ENCODE results near the gene PTPRE. TPM values are rescaled to one million over a fixed set of nuclear protein-coding genes. Genes with fewer than 3 reads are reported as not detected.

PTPRE gene
- polyA plus RNA-seq, 1 donor (not counting 4 experiments of a cell fraction or from before 2014, with no cell fraction given) = 15.1 TPM

GRCh38 chr10:128046953-128047290 is 140.0 kb downstream of the PTPRE start:
- peaks cover 6 to 20% of the 10 kb centered on the region in 2 experiments for H3K36me3 ChIP-seq (ENCODE audit: control insufficient read depth in 2 of 2, extremely low read depth in 1 of 2, insufficient read depth in 2 of 2, low read length in 2 of 2)
- peak overlapping the region in 2 of 3 experiments; percentile 62 to 94 for H3K4me3 ChIP-seq (ENCODE audit: control insufficient read depth in 2 of 3, extremely low read depth in 1 of 3, insufficient read depth in 2 of 3, low read depth in 1 of 3, low read length in 3 of 3)
- peak overlapping the region; percentile 97 for H3K27ac ChIP-seq (ENCODE audit: control insufficient read depth, insufficient read depth, low read length)

DNA sequence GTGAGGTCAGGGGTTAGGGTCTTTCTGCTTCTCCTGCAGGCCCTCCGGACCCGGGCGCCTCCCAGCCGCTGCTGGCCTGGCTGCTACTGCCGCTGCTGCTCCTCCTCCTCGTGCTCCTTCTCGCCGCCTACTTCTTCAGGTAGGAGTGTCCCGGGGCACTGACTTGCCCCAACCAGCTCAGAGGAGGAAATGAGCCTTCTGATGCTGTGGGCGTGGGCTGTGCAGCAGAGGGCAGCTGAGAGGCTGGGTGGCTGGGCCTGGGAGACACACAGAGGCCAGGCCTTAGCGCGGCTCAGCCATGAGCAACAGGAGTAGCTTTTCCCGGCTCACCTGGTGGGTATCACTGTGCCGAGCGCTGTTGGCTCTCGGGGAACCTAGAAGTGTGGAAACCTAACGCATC is 140.4 kb downstream of the PTPRE start:
- Histone ChIP-seq H2AFZ (ENCODE audit: control insufficient read depth, low read length) (peak overlapping the region; percentile 58), H3K9me3 (ENCODE audit: control insufficient read depth, low read depth, low read length) (no peaks in the 10 kb centered on the region), H3K9me1 (ENCODE audit: control insufficient read depth, extremely low read depth, insufficient read depth, low read length) (peaks cover 2% of the 10 kb centered on the region), H3K4me1 (ENCODE audit: control insufficient read depth, extremely low read depth, insufficient read depth, low read length) (peaks cover 31% of the 10 kb centered on the region), H3K36me3 (ENCODE audit: control insufficient read depth in 2 of 2, extremely low read depth in 1 of 2, insufficient read depth in 2 of 2, low read length in 2 of 2) (peaks cover 9 to 24% of the 10 kb centered on the region in 2 experiments), H3K4me2 (ENCODE audit: control insufficient read depth, extremely low read depth, insufficient read depth, low read depth, low read length) (peak overlapping the region; percentile 96), H3K27ac (ENCODE audit: control insufficient read depth, insufficient read depth, low read length) (peak overlapping the region; percentile 97), H3K9ac (ENCODE audit: control insufficient read depth, extremely low read depth, insufficient read depth, low read length) (peak overlapping the region; percentile 95), H3K79me2 (ENCODE audit: control insufficient read depth, insufficient read depth, low read length) (peaks cover 34% of the 10 kb centered on the region), H3K4me3 (ENCODE audit: control insufficient read depth in 2 of 3, extremely low read depth in 1 of 3, insufficient read depth in 2 of 3, low read depth in 1 of 3, low read length in 3 of 3) (peak overlapping the region; percentile 62 to 96 (median 94)), H4K20me1 (ENCODE audit: control insufficient read depth, extremely low read depth, insufficient read depth, low read length) (no peaks in the 10 kb centered on the region), H3K27me3 (ENCODE audit: control insufficient read depth, extremely low read depth, insufficient read depth, low read length) (no peaks in the 10 kb centered on the region)
- peak; percentile 82 for FAIRE-seq
- peak; percentile 87 for DNase-seq (ENCODE audit: low read depth, low spot score)
- dilution Hi-C loops (cut with MboI; ENCODE audit: extremely low pct_ligation_motif_present, low sequenced_read_pairs) = no loop called here
- TF ChIP-seq EZH2 (IDR thresholded peaks at IDR 0.05; ENCODE audit: low read length) (no peak), CTCF (optimal IDR thresholded peaks at IDR 0.05 in 1 of 3, IDR thresholded peaks at IDR 0.05 in 1 of 3, conservative IDR thresholded peaks at IDR 0.05 in 1 of 3; ENCODE audit: extremely low read depth in 1 of 3, insufficient read depth in 2 of 3, low read length in 3 of 3) (peak in 1 of 3 experiments; percentile 25)

More at GRCh38 chr10:128046953-128047290, 140.0 kb downstream of the PTPRE start:
- dilution Hi-C loops (cut with MboI; ENCODE audit: extremely low pct_ligation_motif_present, low sequenced_read_pairs) = no loop called here
- Histone ChIP-seq H3K79me2 (ENCODE audit: control insufficient read depth, insufficient read depth, low read length) (peaks cover 29% of the 10 kb centered on the region), H3K4me2 (ENCODE audit: control insufficient read depth, extremely low read depth, insufficient read depth, low read depth, low read length) (peak overlapping the region; percentile 96), H3K4me1 (ENCODE audit: control insufficient read depth, extremely low read depth, insufficient read depth, low read length) (peaks cover 31% of the 10 kb centered on the region), H4K20me1 (ENCODE audit: control insufficient read depth, extremely low read depth, insufficient read depth, low read length) (no peaks in the 10 kb centered on the region), H3K9me3 (ENCODE audit: control insufficient read depth, low read depth, low read length) (no peaks in the 10 kb centered on the region), H3K9me1 (ENCODE audit: control insufficient read depth, extremely low read depth, insufficient read depth, low read length) (no peaks in the 10 kb centered on the region), H3K27me3 (ENCODE audit: control insufficient read depth, extremely low read depth, insufficient read depth, low read length) (no peaks in the 10 kb centered on the region), H2AFZ (ENCODE audit: control insufficient read depth, low read length) (peak overlapping the region; percentile 51), H3K9ac (ENCODE audit: control insufficient read depth, extremely low read depth, insufficient read depth, low read length) (peak overlapping the region; percentile 95)
- TF ChIP-seq CTCF (optimal IDR thresholded peaks at IDR 0.05 in 1 of 3, IDR thresholded peaks at IDR 0.05 in 1 of 3, conservative IDR thresholded peaks at IDR 0.05 in 1 of 3; ENCODE audit: extremely low read depth in 1 of 3, insufficient read depth in 2 of 3, low read length in 3 of 3) = no peak
- no peak for TF ChIP-seq EZH2 (IDR thresholded peaks at IDR 0.05; ENCODE audit: low read length)
- FAIRE-seq (no peak), DNase-seq (ENCODE audit: low read depth, low spot score) (no peak)

Data from keratinocyte (primary cell).